ENCODE measurements around the gene CPS1. TPM values are rescaled to one million over a fixed set of nuclear protein-coding genes. Genes with fewer than 3 reads are reported as not detected.

Gene CPS1
- total and polyA plus RNA-seq, 2 of the 4 experiments (the other 2 are of a cell fraction), result 5.4 to 20.1 TPM

GRCh38 chr2:210539578-210540416 is 16.6 kb upstream of the CPS1 start:
- Histone ChIP-seq H3K9me1 (ENCODE audit: insufficient read depth, low read length) (no peaks in the 10 kb centered on the region), H3K27me3 (ENCODE audit: control insufficient read depth, insufficient read depth, low read length) (no peaks in the 10 kb centered on the region), H2AK9ac (replicated peaks; ENCODE audit: low read depth, low read length, poor library complexity) (no peak overlapping the region), H3K18ac (ENCODE audit: low read depth, low read length) (no peak overlapping the region), H3K4ac (ENCODE audit: low read depth, low read length) (no peak overlapping the region), H4K5ac (ENCODE audit: low read depth, low read length) (no peak overlapping the region), H3K14ac (replicated peaks; ENCODE audit: low read depth, low read length) (no peak overlapping the region), H2BK120ac (ENCODE audit: low read depth, low read length) (no peak overlapping the region), H3K9ac (ENCODE audit: low read depth, low read length) (no peak overlapping the region), H4K20me1 (ENCODE audit: insufficient read depth, low read length) (no peaks in the 10 kb centered on the region), H3K4me2 (ENCODE audit: low read depth, low read length) (no peak overlapping the region), H4K91ac (ENCODE audit: insufficient read depth, low read depth, low read length) (no peak overlapping the region), H2BK15ac (ENCODE audit: low read depth, low read length) (no peak overlapping the region), H3K4me3 (ENCODE audit: insufficient read depth, low read depth, low read length) (no peak overlapping the region), H3K36me3 (ENCODE audit: control insufficient read depth, insufficient read depth, low read length) (no peaks in the 10 kb centered on the region), H2BK20ac (ENCODE audit: low read depth, low read length) (no peak overlapping the region), H3K9me3 (ENCODE audit: control insufficient read depth, insufficient read depth, low read length) (no peaks in the 10 kb centered on the region), H3K23ac (ENCODE audit: low read depth, low read length) (no peak overlapping the region), H3K56ac (ENCODE audit: extremely low read depth, insufficient read depth, low read length) (no peak overlapping the region), H3K79me1 (ENCODE audit: low read depth in 1 of 2, low read length in 2 of 2) (no peaks in the 10 kb centered on the region), H3K27ac (ENCODE audit: insufficient read depth, low read length) (no peak overlapping the region), H2AFZ (replicated peaks; ENCODE audit: low read length, poor library complexity) (no peak overlapping the region), H4K8ac (ENCODE audit: low read depth in 2 of 2, low read length in 2 of 2) (no peak overlapping the region), H3K4me1 (ENCODE audit: control insufficient read depth, insufficient read depth, low read length) (no peaks in the 10 kb centered on the region), H2BK5ac (ENCODE audit: low read depth, low read length, poor library complexity, severe bottlenecking) (no peak overlapping the region), H2AK5ac (ENCODE audit: low read depth, low read length) (no peak overlapping the region)
- DNase-seq, result no peak
- TF ChIP-seq FOS (IDR thresholded peaks at IDR 0.05; ENCODE audit: low read depth, low read length) (no peak), SMC3 (IDR thresholded peaks at IDR 0.05; ENCODE audit: low read depth, low read length) (no peak), CTCF (conservative IDR thresholded peaks at IDR 0.05; ENCODE audit: low read depth, low read length) (no peak), MXI1 (IDR thresholded peaks at IDR 0.05; ENCODE audit: borderline replicate concordance, low read depth, low read length) (no peak)
- in situ Hi-C loops (cut with MboI; ENCODE audit: low sequenced_read_pairs) (no loop called here), intact Hi-C loops (cut with micrococcal nuclease) (no loop called here), dilution Hi-C loops (cut with HindIII; ENCODE audit: low sequenced_read_pairs, unreplicated experiment) (no loop called here)
- ChIA-PET CTCF (no interaction called here), POLR2A (ENCODE audit: unreplicated experiment) (no interaction called here)
- BruUV-seq (replicated peaks), result no TSS peak
- ATAC-seq (ENCODE audit: low read depth), result no peak
- 57% methylated on average over 1 of the region's 5 CpGs; no CpG with 5 or more reads in 1 of the 2 experiments for WGBS, 2 experiments (ENCODE audit: extremely low coverage in 2 of 2, insufficient read length in 1 of 2)

Data from IMR-90 (cell line).